ENCODE results near the gene ALDH4A1.
"Not testable (repeated sequence)": the region's sequence is repeated elsewhere in the genome, so short reads cannot be mapped to it uniquely, and the experiment has no call there.

Gene ALDH4A1

GRCh38 chr1:18847723-18848122 is 54.6 kb downstream of the ALDH4A1 start:
- not testable (repeated sequence) for DNase-seq

GRCh38 chr1:18840145-18840544 is 62.2 kb downstream of the ALDH4A1 start:
- DNase-seq = no peak

GRCh38 chr1:18836654-18837053 is 65.7 kb downstream of the ALDH4A1 start:
- no peak for DNase-seq

GRCh38 chr1:18832319-18832718 is 70.0 kb downstream of the ALDH4A1 start:
- not testable (repeated sequence) for DNase-seq

GRCh38 chr1:18831656-18832055 is 70.7 kb downstream of the ALDH4A1 start:
- no peak for DNase-seq

GRCh38 chr1:18830596-18830995 is 71.8 kb downstream of the ALDH4A1 start:
- no peak for DNase-seq

- DNase-seq = no peak
Measured at GRCh38 chr1:18829671-18830070, 72.7 kb downstream of the ALDH4A1 start.

- no peak for DNase-seq
Measured at GRCh38 chr1:18828224-18828623, 74.1 kb downstream of the ALDH4A1 start.

GRCh38 chr1:18823438-18823837 is 78.9 kb downstream of the ALDH4A1 start:
- no peak for DNase-seq

Measured in NCI-H1694 treated with DMSO at 0.1 percent for 48 hours (cell line).